ENCODE data around the gene ETF1. TPM values are rescaled to one million over a fixed set of nuclear protein-coding genes. Genes with fewer than 3 reads are reported as not detected.

The ETF1 gene
- total and polyA plus RNA-seq, 9 of the 15 experiments (the other 6 are each of a cell fraction or from before 2014, with no cell fraction given), result 53.7 to 209 (median 164) TPM

- TF ChIP-seq YBX1 (IDR thresholded peaks at IDR 0.05), result no peak
- no peak for TF ChIP-seq NELFE (IDR thresholded peaks at IDR 0.05; ENCODE audit: insufficient read depth, insufficient read length)
- TF ChIP-seq ZNF584 (CRISPR knock-in tag; IDR thresholded peaks at IDR 0.05; ENCODE audit: low read depth), result no peak
- TF ChIP-seq STAT5B (CRISPR knock-in tag; IDR thresholded peaks at IDR 0.05), result no peak
- TF ChIP-seq, protein P1, sequence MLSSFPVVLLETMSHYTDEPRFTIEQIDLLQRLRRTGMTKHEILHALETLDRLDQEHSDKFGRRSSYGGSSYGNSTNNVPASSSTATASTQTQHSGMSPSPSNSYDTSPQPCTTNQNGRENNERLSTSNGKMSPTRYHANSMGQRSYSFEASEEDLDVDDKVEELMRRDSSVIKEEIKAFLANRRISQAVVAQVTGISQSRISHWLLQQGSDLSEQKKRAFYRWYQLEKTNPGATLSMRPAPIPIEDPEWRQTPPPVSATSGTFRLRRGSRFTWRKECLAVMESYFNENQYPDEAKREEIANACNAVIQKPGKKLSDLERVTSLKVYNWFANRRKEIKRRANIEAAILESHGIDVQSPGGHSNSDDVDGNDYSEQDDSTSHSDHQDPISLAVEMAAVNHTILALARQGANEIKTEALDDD (IDR thresholded peaks at IDR 0.05), result no peak
- TF ChIP-seq TRIM28 (IDR thresholded peaks at IDR 0.05), result no peak
- TF ChIP-seq, protein P2, sequence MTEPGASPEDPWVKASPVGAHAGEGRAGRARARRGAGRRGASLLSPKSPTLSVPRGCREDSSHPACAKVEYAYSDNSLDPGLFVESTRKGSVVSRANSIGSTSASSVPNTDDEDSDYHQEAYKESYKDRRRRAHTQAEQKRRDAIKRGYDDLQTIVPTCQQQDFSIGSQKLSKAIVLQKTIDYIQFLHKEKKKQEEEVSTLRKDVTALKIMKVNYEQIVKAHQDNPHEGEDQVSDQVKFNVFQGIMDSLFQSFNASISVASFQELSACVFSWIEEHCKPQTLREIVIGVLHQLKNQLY (CRISPR knock-in tag; conservative IDR thresholded peaks at IDR 0.05), result no peak
- TF ChIP-seq MLLT1 (IDR thresholded peaks at IDR 0.05), result peak; percentile 33 to 65; a peak in 1 of 4 replicates
- TF ChIP-seq GABPA (tag; conservative IDR thresholded peaks at IDR 0.05; ENCODE audit: low read depth), result no peak
- TF ChIP-seq, protein P3, sequence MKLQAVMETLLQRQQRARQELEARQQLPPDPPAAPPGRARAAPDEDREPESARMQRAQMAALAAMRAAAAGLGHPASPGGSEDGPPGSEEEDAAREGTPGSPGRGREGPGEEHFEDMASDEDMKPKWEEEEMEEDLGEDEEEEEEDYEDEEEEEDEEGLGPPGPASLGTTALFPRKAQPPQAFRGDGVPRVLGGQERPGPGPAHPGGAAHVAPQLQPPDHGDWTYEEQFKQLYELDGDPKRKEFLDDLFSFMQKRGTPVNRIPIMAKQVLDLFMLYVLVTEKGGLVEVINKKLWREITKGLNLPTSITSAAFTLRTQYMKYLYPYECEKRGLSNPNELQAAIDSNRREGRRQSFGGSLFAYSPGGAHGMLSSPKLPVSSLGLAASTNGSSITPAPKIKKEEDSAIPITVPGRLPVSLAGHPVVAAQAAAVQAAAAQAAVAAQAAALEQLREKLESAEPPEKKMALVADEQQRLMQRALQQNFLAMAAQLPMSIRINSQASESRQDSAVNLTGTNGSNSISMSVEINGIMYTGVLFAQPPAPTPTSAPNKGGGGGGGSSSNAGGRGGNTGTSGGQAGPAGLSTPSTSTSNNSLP (IDR thresholded peaks at IDR 0.05; ENCODE audit: borderline replicate concordance, low read depth, low read length), result no peak
- TF ChIP-seq SRSF3 (IDR thresholded peaks at IDR 0.05; ENCODE audit: insufficient read depth, low read length), result no peak
- no peak for TF ChIP-seq ZNF146 (CRISPR knock-in tag; IDR thresholded peaks at IDR 0.05; ENCODE audit: unreplicated experiment)
- TF ChIP-seq, protein P4, sequence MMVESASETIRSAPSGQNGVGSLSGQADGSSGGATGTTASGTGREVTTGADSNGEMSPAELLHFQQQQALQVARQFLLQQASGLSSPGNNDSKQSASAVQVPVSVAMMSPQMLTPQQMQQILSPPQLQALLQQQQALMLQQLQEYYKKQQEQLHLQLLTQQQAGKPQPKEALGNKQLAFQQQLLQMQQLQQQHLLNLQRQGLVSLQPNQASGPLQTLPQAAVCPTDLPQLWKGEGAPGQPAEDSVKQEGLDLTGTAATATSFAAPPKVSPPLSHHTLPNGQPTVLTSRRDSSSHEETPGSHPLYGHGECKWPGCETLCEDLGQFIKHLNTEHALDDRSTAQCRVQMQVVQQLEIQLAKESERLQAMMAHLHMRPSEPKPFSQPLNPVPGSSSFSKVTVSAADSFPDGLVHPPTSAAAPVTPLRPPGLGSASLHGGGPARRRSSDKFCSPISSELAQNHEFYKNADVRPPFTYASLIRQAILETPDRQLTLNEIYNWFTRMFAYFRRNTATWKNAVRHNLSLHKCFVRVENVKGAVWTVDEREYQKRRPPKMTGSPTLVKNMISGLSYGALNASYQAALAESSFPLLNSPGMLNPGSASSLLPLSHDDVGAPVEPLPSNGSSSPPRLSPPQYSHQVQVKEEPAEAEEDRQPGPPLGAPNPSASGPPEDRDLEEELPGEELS (CRISPR knock-in tag; IDR thresholded peaks at IDR 0.05; ENCODE audit: borderline replicate concordance), result no peak
- TF ChIP-seq NCOA4 (IDR thresholded peaks at IDR 0.05; ENCODE audit: partially characterized antibody), result no peak
- no peak for TF ChIP-seq ZNF347 (CRISPR knock-in tag; IDR thresholded peaks at IDR 0.05; ENCODE audit: low read depth)
- TF ChIP-seq TGIF2 (CRISPR knock-in tag; IDR thresholded peaks at IDR 0.05), result no peak
- no peak for TF ChIP-seq ZNF830 (CRISPR knock-in tag; IDR thresholded peaks at IDR 0.05)
- TF ChIP-seq DIDO1 (tag; IDR thresholded peaks at IDR 0.05; ENCODE audit: low read depth), result no peak
- no peak for TF ChIP-seq TFE3 (CRISPR knock-in tag; IDR thresholded peaks at IDR 0.05)
These were observed 74.7 kb downstream of the ETF1 start (continued) for GRCh38 chr5:138468133-138468965.
